HG03025 (cell line): Measurements from ENCODE around the gene ATOSB.
A peak's percentile ranks its signal among the peaks of the same experiment; 100 is the strongest.

Experiments
- ATAC-seq: cut with Tn5 transposase; IDR thresholded peaks from one replicate; pipeline ENCODE4 v1.9.1; 2021; ENCODE audit warnings: mild to moderate bottlenecking, moderate library complexity; ENCODE audit not compliant: unreplicated experiment, low FRiP score

Gene ATOSB

DNA sequence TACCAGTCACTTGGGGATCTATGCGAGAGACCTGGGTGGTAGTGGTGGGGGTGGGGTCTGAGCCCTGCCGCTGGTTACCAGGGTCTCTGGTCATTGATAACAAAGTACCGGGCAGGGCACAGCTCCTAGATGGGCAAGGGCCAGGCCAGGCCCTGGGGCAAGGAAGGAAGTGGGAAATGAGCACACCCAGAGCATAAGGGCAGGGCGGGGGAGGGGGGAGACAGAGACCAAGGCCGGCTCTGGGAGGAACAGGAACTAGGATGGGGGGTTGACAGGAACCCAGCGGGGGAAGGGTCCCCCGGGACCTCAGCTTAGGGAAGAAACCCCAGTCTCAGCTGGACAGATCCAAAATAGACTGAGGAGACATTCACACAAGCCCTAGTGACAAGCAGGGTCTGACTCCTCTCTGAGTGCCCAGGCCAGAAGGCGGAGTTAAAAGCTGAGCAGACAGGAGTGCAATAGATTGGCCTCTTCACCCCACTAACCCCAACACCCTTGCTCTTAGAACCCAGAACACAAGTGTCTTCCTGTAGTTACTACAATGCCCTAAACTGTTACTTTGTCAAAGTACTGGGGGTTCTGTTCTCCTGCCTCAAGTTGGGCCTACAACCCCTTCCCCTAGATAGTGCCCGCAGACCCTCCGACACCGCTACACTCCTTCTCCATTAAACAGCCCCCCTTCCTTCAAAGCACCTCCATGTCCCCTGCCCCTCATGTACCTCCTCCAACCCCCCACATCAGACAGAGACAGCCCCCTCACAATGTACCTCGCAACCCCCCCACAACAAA is 628 bp downstream of the ATOSB start:
- ATAC-seq: no peak

DNA sequence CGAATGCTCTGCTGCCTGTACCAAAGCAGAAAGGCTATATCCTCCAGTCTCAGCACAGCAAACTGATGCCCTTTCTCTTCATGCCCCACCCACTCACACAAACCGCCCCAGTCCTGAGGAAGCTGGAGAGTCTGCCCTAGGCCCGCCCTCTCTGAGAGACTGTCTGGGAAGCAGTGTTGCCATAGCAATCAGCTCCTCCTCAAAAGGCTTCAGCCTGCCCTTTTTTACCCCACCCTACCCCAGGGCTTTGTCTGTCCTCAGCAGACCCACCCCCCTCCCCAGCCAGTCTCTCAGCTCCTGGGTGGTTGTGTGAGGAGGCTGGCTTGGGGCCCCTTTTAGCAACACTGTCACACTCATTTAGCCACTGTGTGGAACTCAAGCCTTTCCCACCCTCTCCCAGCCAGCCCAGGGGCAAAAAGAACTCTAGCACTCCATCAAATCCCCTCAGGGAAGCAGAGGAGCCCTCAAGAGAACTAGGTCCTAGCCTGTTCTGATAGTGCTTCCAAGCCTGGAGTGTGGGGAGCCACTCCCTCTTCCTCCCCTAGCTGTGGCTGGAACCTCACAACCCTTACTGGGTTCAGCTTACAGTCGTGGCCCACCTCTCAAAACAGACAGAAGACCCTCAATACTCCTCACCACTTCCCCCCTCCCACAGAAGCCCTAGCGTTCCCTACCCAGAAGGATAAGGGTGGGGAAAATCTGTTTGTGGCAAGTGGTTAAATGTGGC is 1.4 kb downstream of the ATOSB start:
- no peak for ATAC-seq

DNA sequence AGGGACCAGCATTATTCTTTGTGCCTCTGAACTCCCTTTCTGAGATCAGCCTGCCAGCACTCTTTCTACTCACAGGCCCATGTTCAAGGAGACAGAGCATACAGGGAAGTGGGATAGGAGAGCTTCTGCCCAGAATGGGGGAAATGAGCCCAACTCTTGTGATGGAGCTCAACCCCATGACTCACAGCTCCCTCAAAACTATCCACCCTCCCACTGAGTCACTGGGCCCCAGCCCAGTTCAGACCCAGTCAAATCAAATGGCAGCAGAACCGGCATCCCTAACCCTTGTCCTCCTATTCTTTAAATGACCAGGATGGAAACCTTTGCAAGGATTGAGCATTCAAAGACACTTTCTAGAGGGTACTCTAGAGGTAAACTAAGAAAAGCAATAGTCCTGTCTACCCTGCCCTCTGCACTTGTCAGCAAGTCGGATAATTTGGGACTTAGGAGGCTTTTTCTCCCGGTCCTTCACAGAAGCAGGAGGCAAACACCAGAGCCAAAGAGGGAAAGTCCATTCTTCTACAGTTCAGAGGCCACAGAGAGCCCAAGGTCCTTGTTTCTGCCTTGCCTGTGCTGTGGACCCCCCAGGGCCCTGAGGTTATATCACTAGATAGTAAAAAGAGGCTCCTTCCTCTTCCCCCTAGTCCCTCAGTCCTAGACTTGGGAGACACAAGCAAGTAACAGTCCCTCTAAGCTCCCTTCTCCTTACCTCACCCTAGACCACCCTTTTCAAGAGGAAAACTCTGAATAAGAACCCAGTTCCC is 3.2 kb downstream of the ATOSB start:
- ATAC-seq: no peak

DNA sequence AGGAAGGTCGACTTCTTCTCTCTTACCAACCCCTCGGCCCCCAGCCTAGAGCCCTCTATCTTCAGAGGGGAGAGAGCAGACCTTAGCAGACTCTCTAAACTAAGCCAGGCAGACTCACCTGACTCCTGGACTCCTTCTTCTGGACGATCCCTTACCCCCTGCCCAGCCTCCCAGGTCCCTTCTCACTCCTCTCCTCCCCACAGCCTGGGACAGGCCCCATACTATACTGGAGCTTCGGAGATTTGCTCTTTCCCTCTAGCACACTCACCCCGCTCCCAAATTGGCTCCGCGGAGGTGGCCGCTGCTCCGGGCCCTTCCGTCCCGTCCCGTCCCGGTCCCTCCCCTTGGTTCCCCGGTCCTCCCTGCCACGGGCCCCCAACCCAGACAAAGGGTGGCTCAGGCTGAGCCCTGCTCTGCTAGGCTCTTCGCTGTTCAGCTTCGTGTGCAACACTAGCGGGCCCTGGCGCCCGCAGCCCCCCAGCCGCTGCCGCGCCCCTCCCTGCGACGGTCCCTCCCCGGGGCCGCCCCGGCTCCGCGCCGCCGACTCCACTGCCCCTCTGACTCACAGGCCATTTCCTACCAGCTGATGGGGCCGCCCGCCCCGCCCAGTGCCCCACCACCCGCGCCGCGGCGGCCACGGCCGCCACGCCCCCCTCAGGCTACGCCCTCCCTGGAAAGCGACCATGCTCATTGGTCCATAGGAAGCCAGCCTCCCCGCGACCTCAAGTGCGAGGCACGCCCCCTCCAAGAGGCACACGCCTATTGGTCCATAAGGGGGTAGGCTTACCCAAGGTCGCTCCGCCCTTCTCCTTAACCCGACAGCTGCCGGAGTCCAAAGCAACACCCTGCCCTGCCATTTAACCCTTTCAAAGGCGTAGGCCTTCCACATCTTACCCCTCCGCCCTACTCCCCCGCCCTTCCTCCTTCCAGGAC is 4.4 kb downstream of the ATOSB start:
- peak; percentile 57 for ATAC-seq

DNA sequence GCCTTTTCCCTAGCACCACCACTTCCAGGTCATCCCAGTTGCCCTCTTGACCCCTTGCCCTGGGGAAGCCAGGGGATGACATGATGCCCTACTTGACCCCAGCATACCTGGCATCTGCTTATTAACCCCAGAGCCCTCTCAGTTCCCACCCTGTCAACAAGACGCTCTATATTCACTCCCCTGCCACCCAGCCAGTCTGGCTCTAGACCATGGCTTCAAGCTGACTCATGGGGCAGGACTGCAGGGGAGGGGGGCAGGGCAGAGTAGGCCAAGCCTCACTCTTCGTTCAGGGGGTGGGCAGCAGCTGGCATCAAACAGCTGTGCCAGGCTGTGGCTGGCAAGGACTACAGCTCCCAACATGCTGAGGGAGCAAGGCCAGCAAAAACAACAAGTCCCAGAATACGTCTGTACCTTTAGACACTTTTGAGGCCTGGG is 5.3 kb downstream of the ATOSB start:
- ATAC-seq: no peak

DNA sequence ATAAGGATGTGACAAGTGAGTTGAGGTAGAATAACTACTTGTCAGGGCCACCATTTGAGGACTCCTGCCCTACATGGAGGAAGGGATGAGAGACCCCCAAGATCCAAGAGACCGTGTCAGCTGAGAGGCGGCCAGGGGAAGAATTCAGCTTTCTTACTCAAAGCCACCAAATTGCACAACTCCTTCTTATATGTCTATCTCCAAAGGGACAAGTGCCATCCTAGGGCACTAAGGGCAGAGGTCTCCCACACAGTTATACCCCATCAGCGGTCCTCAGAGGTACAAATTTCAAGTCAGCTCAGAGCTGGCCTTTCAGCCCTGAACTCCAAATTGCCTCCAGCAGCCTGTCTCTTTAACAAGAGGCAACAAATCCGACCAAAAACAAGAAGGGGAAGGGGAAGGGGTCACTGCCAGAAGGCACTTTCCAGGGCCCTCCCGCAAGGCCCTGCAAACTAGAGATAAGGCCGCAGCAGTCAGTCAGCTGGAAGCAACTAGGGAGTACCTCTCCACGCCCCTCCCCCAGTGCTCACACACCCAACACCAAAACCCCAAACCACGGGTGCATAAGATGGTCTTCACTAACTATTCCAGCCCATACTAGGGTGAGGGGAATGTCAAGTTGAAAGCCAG is 6.6 kb downstream of the ATOSB start:
- ATAC-seq: no peak

DNA sequence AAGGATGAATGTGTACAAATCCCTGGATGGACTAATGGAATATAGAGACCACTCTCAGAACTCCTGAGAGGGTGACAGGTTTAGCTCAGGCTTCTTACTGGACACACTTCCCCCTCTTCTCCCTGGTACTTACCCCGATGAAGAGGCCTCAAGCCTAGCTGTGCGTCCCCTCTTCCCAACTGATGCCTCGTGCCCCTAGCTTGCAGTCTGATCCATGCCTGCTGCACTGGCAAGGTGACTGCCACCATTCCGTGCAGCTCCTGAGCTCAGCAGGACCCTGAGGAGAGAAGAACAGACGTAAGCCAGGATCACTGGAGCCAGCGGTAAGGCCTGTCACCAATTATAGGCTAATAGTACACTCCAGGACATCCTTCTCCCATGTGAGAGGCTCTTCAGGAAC is 7.2 kb downstream of the ATOSB start:
- no peak for ATAC-seq

DNA sequence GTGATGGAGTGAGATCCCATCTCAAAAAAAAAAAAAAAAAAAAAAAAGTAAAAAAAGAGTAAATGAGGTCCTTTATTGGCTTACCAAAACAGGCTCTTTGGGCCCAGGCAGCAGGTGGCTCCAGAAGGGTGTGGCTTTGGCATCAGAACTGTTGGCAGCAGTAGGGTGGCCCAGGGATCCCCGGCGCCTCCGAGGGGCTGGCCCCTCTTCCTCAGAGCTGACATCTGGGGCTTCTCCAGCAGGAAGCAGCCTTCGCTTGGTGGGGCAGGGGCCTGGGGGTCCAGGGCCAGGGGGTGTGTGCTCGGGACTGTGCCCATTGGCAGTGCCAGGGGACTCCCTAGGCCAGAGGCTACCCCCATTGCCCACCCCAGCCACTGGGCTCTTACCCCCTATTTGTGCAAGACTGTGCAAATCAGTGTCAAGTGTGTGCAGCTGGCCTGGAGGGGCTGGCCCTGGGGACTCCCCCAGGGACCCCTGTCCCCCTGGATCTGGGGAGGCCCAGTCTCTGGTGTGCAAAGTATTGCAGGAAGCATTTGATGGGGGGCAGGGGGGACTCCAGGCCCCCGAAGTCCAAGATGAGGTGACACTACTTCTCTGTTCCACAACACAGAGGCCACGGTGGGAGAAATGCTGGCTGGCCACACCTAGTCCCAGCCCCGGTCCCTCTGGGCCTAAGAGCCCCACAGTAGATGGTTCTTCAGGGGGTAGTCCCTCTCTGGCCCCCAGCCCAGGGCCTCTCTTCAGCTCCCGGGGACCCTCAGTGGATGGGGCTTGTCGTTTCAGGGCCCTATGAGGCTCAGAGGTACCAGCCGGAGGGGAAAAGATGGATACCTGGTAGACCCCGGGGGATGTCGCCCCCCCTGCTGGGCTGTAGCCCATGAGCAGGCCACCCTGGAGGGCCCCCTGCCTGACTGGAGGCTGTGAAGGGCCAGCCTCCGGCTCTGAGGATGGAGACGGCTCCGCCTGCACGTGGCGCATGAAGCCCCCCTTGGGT is 8.1 kb downstream of the ATOSB start:
- no peak for ATAC-seq

DNA sequence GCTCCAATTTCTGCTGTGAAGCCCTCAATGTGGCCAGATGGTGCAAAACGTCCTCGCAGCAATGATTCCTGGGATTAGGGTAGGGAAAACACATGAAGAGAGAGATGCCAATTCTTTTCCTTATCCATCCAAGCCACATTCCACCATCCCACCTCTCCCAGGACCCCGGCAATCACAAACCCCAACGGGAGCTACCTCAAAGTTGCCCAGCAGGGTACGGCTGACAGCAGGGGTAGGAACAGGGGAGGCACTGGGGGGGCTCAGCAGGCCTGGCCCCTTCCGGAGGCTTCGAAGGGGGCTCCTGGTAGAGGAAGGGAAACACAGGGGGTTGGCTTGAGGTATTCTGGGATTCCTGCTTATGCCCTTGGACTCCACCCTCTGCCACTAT is 9.3 kb downstream of the ATOSB start:
- ATAC-seq: no peak

DNA sequence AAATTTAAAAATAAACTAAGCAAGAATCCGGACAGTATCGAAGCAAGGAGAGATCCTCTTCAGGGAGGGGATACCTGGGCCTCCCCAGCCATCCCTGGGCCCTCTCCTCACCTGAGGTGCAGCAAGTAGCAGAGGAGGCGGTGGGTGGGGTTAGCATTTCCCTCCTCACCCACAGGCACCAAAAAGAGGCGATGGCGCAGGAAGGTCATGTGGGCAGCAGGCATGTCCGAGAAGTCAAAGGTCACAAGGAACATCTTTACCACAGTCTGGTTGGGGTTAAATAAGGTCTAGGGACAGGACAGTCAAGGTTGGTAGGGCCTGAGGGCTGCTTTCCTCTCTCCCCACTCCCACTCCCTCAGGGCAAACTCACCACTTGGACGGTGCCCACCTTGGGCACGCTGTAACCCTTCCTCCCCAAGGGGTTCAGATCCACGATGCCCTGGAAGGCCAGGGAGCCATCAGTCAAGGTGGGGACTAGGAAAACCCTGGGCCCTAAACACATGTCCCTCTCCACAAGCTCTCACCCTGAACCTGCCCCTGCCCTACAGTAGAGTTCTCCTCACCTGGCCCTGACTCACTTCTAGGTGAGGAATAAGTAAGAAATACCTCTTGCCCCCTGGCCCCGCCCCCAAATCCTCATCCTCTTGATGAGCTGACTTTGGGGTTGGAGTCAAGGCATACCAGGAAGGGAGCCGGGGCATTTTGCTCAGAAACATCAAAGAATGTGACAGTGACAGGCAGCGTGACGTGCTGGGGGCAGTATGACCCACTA is 9.9 kb downstream of the ATOSB start:
- no peak for ATAC-seq

DNA sequence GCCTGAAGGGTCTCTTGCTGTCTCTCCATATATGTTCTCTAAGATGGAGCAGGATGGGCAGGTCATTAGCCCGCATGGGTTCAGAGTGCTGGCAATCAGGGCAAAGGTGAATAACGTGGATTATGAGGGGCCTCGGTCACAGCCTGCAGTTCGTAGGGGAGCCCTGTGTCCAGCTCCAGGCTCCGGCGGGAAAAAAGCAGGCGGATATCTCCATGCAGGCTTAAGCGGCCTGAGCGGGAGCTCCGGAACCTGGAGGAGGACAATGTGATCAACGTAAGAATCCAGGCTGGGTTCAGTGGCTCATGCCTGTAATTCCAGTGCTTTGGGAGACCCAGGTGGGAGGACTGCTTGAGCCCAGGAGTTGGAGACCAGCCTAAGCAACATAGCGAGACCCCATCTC is 10.5 kb downstream of the ATOSB start:
- ATAC-seq: no peak

DNA sequence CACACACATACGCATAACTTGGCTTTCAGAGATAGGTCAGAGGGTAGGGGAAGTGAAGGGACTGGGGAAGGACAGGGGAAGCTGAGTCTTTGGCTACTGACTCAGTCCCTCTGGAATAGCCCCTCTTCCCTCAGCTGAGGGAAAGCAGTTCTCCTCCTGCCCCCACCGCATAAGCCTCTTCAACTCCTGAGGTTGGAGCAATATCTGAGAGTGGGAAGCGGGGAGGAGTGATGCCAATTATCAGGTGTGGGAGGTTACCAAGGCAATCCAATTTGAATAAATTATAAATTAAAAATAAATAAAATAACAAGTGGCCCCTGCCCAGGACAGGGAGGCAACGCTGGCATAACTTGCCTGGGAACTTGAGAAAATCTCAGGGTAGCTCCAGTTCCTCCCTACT is 11.1 kb downstream of the ATOSB start:
- no peak for ATAC-seq

DNA sequence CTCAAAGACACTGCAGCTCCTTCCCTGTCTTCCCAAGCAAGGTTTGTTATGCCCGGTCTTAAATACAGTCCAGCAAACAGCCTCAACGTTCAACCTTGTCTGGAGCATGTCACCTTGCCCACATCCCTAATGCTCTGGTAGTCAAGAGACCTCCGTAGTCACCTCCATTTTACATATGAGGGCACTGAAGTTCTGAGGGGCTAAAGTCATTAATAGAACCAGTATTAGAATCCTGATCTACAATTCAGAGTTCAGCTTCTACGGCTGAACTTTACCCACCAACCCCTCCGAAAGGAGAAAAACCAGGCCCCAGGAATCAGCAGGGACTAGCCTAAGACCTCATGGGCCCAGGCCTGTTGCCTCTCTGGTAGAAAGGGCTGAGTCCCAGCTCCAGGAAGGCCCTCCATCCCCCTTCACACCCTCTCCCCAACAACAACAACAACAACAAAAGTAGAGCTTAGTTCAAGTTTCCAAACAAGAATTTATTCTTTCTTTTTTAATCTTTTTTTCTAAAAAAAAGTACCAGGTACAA is 11.9 kb downstream of the ATOSB start:
- no peak for ATAC-seq

DNA sequence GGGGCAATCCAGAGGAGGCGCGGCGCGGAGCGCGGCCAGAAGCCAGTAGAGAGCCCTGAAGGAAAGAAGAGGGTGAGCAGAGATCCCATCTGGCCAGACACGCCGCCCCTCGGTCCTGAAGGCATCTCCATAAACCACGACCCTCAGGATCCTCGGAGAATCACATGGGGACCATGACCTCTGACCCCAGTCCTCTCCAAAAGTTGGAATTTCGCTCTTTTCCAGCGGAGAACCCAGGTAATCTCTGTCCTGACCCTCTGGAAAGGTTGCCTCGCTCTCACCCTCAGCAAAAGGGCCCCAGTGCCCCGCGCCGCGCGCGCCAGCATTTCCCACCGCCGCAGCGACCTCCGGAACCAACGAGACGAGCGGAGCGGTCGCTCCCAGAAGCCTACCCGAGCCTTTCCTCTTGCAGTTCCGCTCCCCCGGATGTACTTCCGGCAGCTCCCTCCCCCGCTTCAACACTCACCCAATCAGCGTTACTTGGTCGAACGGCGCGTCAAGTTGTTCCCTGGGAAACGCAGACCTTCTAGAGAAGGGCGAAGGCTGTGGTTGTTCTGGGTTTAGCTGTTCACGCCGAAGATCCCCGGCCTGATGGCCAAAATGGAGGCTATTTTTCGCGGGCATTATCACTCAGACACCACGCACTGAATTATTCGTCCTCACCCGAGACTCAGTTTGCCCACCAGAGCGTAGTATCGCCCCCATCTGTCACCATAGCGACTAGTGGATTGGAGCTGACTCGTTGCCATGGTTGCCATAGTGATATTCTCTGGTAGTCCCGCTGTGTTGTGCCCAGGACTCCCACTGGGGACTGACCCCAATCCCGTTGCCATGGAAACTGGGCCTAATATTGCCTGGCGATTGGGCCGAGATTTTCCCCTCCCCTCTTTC is 12.6 kb downstream of the ATOSB start, which contains the start of gene STOML2:
STOML2 (minus strand) TSS at position 363 of the 891 bp plus-strand sequence; CDS start at position 326, 37 bp downstream.
- peak; percentile 88 for ATAC-seq

DNA sequence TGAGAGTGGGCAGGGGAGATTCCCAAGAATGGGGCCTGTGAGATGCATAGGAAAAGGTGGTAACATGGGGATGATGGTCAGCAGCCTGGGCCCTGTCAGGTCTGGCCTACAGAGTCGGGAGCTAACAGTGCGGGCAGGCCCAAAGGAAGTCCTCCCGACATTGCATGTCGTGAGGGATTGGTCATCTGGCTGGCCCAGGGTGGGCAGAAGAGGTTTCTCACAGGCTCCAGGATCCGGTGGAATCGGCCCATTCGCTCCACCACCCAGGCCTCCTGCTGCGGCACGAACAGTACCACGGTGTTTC is 13.2 kb downstream of the ATOSB start:
- peak; percentile 26 for ATAC-seq

DNA sequence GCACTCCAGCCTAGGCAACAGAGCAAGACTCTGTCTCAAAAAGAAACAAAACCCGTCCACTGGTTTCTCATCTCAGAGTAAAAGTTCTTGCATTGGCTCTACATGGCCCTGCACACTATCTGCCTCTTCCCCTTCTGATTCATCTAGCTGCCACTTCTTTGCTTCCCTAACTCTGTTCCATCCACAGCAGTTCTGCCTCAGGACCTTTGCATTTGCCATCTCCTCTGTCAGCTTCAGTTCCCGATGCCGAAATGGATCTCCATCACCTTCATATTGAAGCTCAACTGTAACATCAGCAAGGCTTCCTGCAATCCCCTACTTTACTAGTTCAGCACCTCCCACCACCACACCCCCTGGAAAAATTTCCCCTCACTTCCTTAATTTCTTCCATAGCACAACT is 18.1 kb downstream of the ATOSB start:
- no peak for ATAC-seq
